AML-193 (cell line): ENCODE data around the gene ARHGAP23.
"Not testable (repeated sequence)": the region's sequence is repeated elsewhere in the genome, so short reads cannot be mapped to it uniquely, and the experiment has no call there.

ENCODE experiments used
- DNase-seq, 2 experiments: peaks; one replicate each; lab custom pipeline; 2025; lab: John Stamatoyannopoulos, UW

Gene ARHGAP23

GRCh38 chr17:38512473-38513058 is 84.3 kb downstream of the ARHGAP23 start:
- DNase-seq, result no peak

GRCh38 chr17:38526526-38526925 is 98.3 kb downstream of the ARHGAP23 start:
- DNase-seq, result not testable (repeated sequence)

GRCh38 chr17:38528141-38528540 is 99.9 kb downstream of the ARHGAP23 start:
- not testable (repeated sequence) for DNase-seq

- DNase-seq, result not testable (repeated sequence)
These were observed 102.6 kb downstream of the ARHGAP23 start for GRCh38 chr17:38530856-38531255.

GRCh38 chr17:38531761-38532160 is 103.5 kb downstream of the ARHGAP23 start:
- not testable (repeated sequence) for DNase-seq

- no peak for DNase-seq
These were observed 104.2 kb downstream of the ARHGAP23 start for GRCh38 chr17:38532451-38532850.

GRCh38 chr17:38533241-38533640 is 105.0 kb downstream of the ARHGAP23 start:
- DNase-seq, result no peak

GRCh38 chr17:38533866-38534497 is 105.7 kb downstream of the ARHGAP23 start:
- no peak for DNase-seq

- DNase-seq, result no peak
These were observed 106.2 kb downstream of the ARHGAP23 start for GRCh38 chr17:38534498-38534885.

GRCh38 chr17:38535886-38536285 is 107.6 kb downstream of the ARHGAP23 start:
- no peak for DNase-seq

- no peak for DNase-seq
These were observed 108.4 kb downstream of the ARHGAP23 start for GRCh38 chr17:38536661-38537060.

GRCh38 chr17:38538906-38539305 is 110.6 kb downstream of the ARHGAP23 start:
- no peak for DNase-seq

- no peak for DNase-seq
These were observed 111.1 kb downstream of the ARHGAP23 start for GRCh38 chr17:38539386-38539785.

- no peak for DNase-seq
These were observed 112.3 kb downstream of the ARHGAP23 start for GRCh38 chr17:38540514-38541045.

GRCh38 chr17:38541281-38541680 is 113.0 kb downstream of the ARHGAP23 start:
- no peak for DNase-seq

GRCh38 chr17:38542286-38542685 is 114.0 kb downstream of the ARHGAP23 start:
- no peak for DNase-seq

GRCh38 chr17:38543403-38544174 is 115.3 kb downstream of the ARHGAP23 start:
- DNase-seq, result no peak

GRCh38 chr17:38544175-38544838 is 116.0 kb downstream of the ARHGAP23 start:
- no peak for DNase-seq

GRCh38 chr17:38544839-38545209 is 116.6 kb downstream of the ARHGAP23 start:
- no peak for DNase-seq

- no peak for DNase-seq
These were observed 117.4 kb downstream of the ARHGAP23 start for GRCh38 chr17:38545531-38546225.

- no peak for DNase-seq
These were observed 118.1 kb downstream of the ARHGAP23 start for GRCh38 chr17:38546396-38546795.

- no peak for DNase-seq
These were observed 119.2 kb downstream of the ARHGAP23 start for GRCh38 chr17:38547444-38547843.
